Panc1 (cell line): Measurements from ENCODE around the gene CST6. TPM values are rescaled to one million over a fixed set of nuclear protein-coding genes. Genes with fewer than 3 reads are reported as not detected.

Experiments used
- ATAC-seq: fragments of 200-7000 bp; cut with Tn5 transposase; 2 replicates; pipeline ENCODE4 v1.9.1; 2020; ENCODE audit warnings: mild to moderate bottlenecking, moderate library complexity
- BruUV-seq: library from RNA; stranded (reverse); fragments of 400-500 nt; replicated peaks from 2 replicates; lab custom pipeline; 2021; lab: Mats Ljungman, UMichigan
- CTCF ChIA-PET: fragments of 300-600 bp; sonication (Branson Sonifier 250); formaldehyde crosslinking; loops from one replicate; lab custom pipeline; 2022; ENCODE audit warnings: antibody characterized with exemption; lab: Charles Lee
- POLR2A ChIA-PET: fragments of 300-600 bp; sonication (Branson Sonifier 250); formaldehyde crosslinking; loops from one replicate; lab custom pipeline; 2022; ENCODE audit warnings: antibody characterized with exemption; lab: Charles Lee
- DNase-seq: peaks from one replicate; pipeline ENCODE4 v3.0.0-alpha.2; 2010; ENCODE audit warnings: low read depth, low spot score
- H3K27ac ChIP-seq: 2 replicates; pipeline ENCODE4 v1.5.1; 2011; ENCODE audit warnings: mild to moderate bottlenecking, low read length, inconsistent platforms
- H3K27me3 ChIP-seq: fragments of 200-500 bp; sonication (Bioruptor generic); 2 replicates; pipeline ENCODE4 v1.6.0; 2014; ENCODE audit warnings: low read length, inconsistent platforms; ENCODE audit not compliant: control insufficient read depth, insufficient read depth
- H3K36me3 ChIP-seq: fragments of 200-500 bp; sonication (Bioruptor generic); 2 replicates; pipeline ENCODE4 v1.5.1; 2014; ENCODE audit warnings: inconsistent platforms, mild to moderate bottlenecking, low read length, moderate library complexity; ENCODE audit not compliant: control insufficient read depth, insufficient read depth
- H3K4me1 ChIP-seq: 2 replicates; pipeline ENCODE4 v1.5.1; 2011; ENCODE audit warnings: inconsistent platforms, mild to moderate bottlenecking, low read length, moderate library complexity; ENCODE audit not compliant: control insufficient read depth, insufficient read depth
- H3K4me3 ChIP-seq, 2 experiments: 2 replicates each; pipeline ENCODE4 v1.5.1; 2011 to 2012; ENCODE audit warnings: low read depth in 2 of 2, low read length in 2 of 2, mild to moderate bottlenecking in 2 of 2, inconsistent platforms in 1 of 2, moderate library complexity in 1 of 2
- H3K9me3 ChIP-seq: fragments of 200-500 bp; sonication (Bioruptor generic); 2 replicates; pipeline ENCODE4 v1.5.1; 2014; ENCODE audit warnings: low read depth, mild to moderate bottlenecking, inconsistent platforms, low read length, moderate library complexity; ENCODE audit not compliant: control insufficient read depth, insufficient read depth
- CTCF ChIP-seq: fragments of 450-650 bp; IDR thresholded peaks from 2 replicates; pipeline ENCODE4 v1.5.1; 2017; ENCODE audit warnings: mild to moderate bottlenecking
- POLR2AphosphoS5 ChIP-seq: IDR thresholded peaks from 2 replicates; pipeline ENCODE4 v1.6.1; 2012; ENCODE audit warnings: mild to moderate bottlenecking, low read depth, low read length, moderate library complexity
- REST ChIP-seq, 2 experiments: IDR thresholded peaks; 2 replicates each; pipeline ENCODE4 v1.6.1; 2011 to 2012; ENCODE audit warnings: low read depth in 2 of 2, control low read depth in 1 of 2, low read length in 1 of 2, mild to moderate bottlenecking in 1 of 2, moderate library complexity in 1 of 2; ENCODE audit not compliant: insufficient read depth in 1 of 2
- SIN3A ChIP-seq: IDR thresholded peaks from 2 replicates; pipeline ENCODE4 v1.6.1; 2012; ENCODE audit warnings: low read depth, mild to moderate bottlenecking, low read length, moderate library complexity, borderline replicate concordance; ENCODE audit not compliant: insufficient read depth
- TCF7L2 ChIP-seq: IDR thresholded peaks from 2 replicates; pipeline ENCODE4 v1.6.1; 2011; ENCODE audit warnings: mild to moderate bottlenecking, low read depth, low read length, inconsistent platforms
- in situ Hi-C: cut with HindIII; loops from 2 replicates; pipeline ENCODE4 v1.10.0; 2016; ENCODE audit warnings: low sequenced_read_pairs, low pct_unique_long_range_greater_than_20kb
- intact Hi-C: fragments of 100-400 bp; cut with micrococcal nuclease; formaldehyde crosslinking; loops from one replicate; pipeline ENCODE4 v1.10.0; 2022; ENCODE audit not compliant: unreplicated experiment
- total RNA-seq: library from RNA; stranded (reverse); gene quantifications from one replicate; pipeline ENCODE4 v1.2.1, GENCODE V29; 2021; ENCODE audit not compliant: unreplicated experiment

Gene CST6
- total RNA-seq, 1 experiment from 2014 or later: 0.23 TPM

- ATAC-seq (no peak), DNase-seq (no peak)
- Histone ChIP-seq H3K9me3 (no peaks in the 10 kb centered on the region), H3K4me1 (peaks cover 23% of the 10 kb centered on the region), H3K36me3 (no peaks in the 10 kb centered on the region), H3K27me3 (no peaks in the 10 kb centered on the region), H3K4me3 (no peak overlapping the region), H3K27ac (no peak overlapping the region)
- no TSS peak for BruUV-seq
- TF ChIP-seq POLR2AphosphoS5: no peak
- TF ChIP-seq CTCF: no peak
- TF ChIP-seq TCF7L2: no peak
- TF ChIP-seq SIN3A: no peak
- no peak for TF ChIP-seq REST (IDR thresholded peaks at IDR 0.05; ENCODE audit: insufficient read depth in 1 of 2, low read depth in 2 of 2, low read length in 1 of 2)
- ChIA-PET CTCF (interaction anchor here (1.0 kb wide), 1 partner anchor 38 kb away, joined by 3 read pairs; no protein-coding TSS in a partner anchor), POLR2A (no interaction called here)
- intact Hi-C loops (no loop called here), in situ Hi-C loops (no loop called here)
Measured at GRCh38 chr11:66013762-66014100, 1.9 kb downstream of the CST6 start.

GRCh38 chr11:66014804-66015453 lies 3.1 kb downstream of the CST6 start:
- ChIA-PET POLR2A (interaction anchor here (0.5 kb wide), 2 partner anchors 135 to 146 kb away, joined by 4 to 5 read pairs; no protein-coding TSS in a partner anchor), CTCF (no interaction called here)
- TF ChIP-seq SIN3A: no peak
- TF ChIP-seq REST (IDR thresholded peaks at IDR 0.05; ENCODE audit: insufficient read depth in 1 of 2, low read depth in 2 of 2, low read length in 1 of 2): no peak
- no peak for TF ChIP-seq TCF7L2
- no peak for TF ChIP-seq POLR2AphosphoS5
- no peak for TF ChIP-seq CTCF
- BruUV-seq: no TSS peak
- in situ Hi-C loops (no loop called here), intact Hi-C loops (no loop called here)
- no peak for DNase-seq
- peak; percentile 56 for ATAC-seq
- Histone ChIP-seq H3K27ac (peak overlapping the region; percentile 58), H3K4me1 (peaks cover 19% of the 10 kb centered on the region), H3K27me3 (no peaks in the 10 kb centered on the region), H3K4me3 (no peak overlapping the region), H3K36me3 (no peaks in the 10 kb centered on the region), H3K9me3 (no peaks in the 10 kb centered on the region)
